ENCODE measurements around the gene FAM117A.
A peak's percentile ranks its signal among the peaks of the same experiment; 100 is the strongest.
"Not testable (repeated sequence)": the region's sequence is repeated elsewhere in the genome, so short reads cannot be mapped to it uniquely, and the experiment has no call there.

Gene FAM117A

GRCh38 chr17:49739641-49740271 is 24.2 kb downstream of the FAM117A start:
- DNase-seq (ENCODE audit: low spot score): peak; percentile 41

DNA sequence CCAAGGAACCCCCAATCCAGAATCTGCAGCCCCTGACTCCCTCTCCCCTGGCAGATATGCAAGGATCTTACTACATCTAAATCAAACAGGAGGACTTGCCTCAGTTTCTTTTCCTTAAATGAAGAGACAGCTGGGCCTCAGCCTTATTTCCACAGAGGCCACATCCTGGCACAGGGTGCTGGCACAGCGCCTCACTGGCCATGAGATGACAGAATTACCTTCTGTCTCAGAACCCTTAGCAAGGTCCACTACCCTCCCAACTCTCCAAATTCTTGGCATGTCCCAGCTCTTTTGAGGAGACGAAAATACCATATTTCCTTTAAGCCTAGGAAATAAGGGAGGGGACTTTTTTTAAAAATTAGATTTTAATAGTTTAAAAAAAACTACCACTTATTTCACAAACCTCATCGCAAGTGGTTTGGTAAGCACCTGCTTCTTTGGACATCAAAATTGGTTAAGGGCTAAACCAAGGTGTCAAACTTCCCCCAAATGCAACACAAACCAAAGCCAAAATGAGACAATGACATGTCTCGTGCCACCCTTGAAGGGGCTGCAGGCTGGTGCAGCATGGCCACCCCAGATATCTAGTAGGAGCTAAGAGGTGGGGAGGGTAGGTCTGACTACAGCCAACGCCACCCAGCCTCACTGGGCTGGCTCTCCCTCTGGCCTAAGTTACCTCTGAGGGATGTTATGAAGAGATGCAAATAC is 25.3 kb downstream of the FAM117A start:
- DNase-seq (ENCODE audit: low spot score): no peak

- no peak for DNase-seq (ENCODE audit: low spot score)
Measured at GRCh38 chr17:49734515-49735490, 29.1 kb downstream of the FAM117A start.

DNA sequence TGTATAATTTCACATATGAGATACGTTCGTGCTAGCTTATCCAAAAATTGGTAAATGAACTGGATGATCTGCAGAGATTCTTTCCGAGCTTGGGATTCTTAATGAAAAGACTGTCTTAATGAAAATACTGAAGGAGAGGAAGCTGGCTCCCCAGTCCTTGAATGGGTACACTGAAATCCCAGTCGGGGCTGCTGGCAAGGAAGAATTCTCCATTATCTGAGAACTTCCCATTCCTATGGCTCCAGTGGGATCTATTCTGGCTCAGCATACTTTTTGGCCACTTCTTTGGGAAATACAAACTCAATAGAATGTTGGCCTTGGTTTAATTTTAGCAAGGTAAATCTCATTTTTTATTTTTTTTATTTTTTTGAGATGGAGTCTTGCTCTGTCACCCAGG is 32.5 kb downstream of the FAM117A start:
- DNase-seq (ENCODE audit: low spot score): no peak

- DNase-seq (ENCODE audit: low spot score): no peak
Measured at GRCh38 chr17:49730785-49731434, 33.0 kb downstream of the FAM117A start.

- DNase-seq (ENCODE audit: low spot score): peak; percentile 77
Measured at GRCh38 chr17:49730078-49730784, 33.7 kb downstream of the FAM117A start.

DNA sequence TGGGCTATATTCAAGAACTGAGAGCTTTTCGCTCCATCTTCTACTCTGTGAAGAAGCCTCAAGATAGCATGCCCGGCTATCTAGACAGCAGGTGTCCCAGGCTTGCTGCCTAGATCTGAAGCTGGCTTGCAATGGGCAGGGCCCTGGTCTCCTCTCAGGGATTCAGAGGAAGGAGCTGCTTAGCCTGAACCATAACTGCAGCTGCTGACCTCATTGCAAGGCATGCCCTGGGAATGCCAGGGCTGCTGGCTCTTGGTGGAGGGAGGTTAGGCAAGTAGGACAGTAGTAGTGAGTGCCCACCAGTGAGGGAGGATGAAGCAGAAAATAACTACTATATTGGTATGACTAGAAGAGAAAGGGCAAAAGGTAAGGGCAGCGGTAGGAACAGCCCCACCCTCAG is 34.9 kb downstream of the FAM117A start:
- no peak for DNase-seq (ENCODE audit: low spot score)

- no peak for DNase-seq (ENCODE audit: low spot score)
Measured at GRCh38 chr17:49728425-49728824, 35.5 kb downstream of the FAM117A start.

DNA sequence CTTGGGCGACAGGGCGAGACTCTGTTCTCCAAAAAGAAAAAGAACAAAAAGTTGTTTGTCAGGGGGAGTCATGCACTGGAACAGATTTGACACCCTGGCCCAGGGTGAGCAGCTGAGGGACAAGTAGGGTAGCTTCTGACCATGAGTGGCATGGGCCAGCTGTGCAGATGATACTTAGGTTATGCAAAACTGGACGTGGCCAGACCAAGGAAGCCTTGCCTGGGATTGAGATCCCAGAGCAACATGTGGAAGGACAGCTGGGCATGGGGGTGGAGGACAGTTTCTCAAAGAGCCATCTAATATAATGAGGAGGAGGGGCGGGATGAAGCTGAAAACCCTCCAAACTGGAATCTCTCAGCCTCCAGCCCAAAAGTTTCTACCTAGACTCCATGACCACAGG is 36.6 kb downstream of the FAM117A start:
- DNase-seq (ENCODE audit: low spot score): no peak

DNA sequence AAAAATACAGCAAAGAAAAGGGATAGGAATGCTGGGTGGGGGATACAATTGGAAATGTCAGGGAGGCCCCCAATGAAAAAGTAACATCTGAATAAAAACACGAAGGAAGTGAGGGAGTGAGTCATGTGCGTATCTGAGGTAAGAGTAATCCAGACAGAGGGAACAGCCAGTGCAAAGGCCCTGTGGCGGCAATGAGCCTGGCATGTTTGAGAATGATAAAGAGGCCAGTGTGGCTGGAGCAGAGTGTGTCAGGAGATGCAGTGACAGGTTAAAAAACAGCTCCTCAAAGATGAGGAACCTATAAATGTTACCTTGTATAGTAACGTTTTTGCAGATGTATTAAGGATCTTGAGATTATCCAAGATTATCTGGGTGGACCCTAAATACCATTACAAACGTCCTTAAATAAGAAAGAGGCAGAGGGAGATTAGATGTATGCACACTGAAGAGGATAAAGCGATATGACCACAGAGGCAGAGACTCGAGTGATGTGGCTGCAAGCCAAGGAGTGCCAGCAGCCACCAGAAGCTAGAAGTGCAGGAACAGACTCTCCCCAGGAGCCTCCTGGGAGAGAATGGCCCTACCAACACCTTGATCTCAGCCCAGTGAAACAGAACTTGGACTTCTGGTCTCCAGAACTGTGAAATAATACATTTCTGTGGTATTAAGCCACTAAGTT is 38.3 kb downstream of the FAM117A start:
- DNase-seq (ENCODE audit: low spot score): no peak

- not testable (repeated sequence) for DNase-seq (ENCODE audit: low spot score)
Measured at GRCh38 chr17:49724552-49724951, 39.4 kb downstream of the FAM117A start.

GRCh38 chr17:49723423-49723822 is 40.5 kb downstream of the FAM117A start:
- no peak for DNase-seq (ENCODE audit: low spot score)

DNA sequence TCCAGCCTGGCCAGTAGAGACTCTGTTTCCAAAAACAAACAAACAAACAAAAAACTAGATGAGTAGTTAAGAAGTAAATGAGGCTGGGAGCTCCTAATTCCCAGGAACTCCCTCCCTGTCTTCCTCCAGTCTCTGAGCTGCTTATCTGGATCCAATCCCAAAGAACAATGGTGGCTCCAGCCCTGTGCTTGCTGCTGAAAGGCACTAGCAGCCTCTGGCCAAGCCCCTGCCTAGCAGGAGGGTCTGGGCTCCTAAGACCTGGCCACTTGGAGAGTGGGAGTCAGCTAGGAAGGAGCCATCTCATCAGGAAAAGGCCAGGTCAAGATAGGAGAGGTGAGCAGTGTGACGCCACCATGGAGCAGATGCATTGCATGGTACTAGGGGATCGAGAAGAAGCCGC is 41.9 kb downstream of the FAM117A start:
- DNase-seq (ENCODE audit: low spot score): no peak

DNA sequence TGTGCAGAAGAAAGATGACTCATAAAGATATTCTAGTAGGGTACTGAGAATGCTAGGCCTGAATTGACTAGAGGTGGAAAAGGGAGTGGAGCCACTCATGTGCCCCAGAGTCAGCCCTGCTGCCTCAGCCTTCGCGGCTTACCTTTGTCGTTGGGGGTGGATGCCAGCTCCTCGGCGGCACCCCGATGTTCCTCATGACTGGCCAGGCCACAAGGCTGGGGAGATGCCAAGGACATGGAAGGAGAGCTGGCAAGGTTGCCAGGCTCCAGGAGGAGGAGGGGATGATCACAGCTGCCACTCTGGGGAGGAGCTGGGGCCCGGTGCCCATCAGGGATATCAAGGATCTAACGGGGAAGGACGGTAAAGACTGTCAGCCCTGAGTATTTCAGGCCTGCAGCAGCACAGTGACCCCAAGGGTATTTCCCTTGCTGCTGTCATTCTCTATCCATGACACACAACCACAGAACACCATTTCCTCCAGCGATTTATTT is 46.5 kb downstream of the FAM117A start:
- no peak for DNase-seq (ENCODE audit: low spot score)

- no peak for DNase-seq (ENCODE audit: low spot score)
Measured at GRCh38 chr17:49716668-49717364, 47.1 kb downstream of the FAM117A start.

- DNase-seq (ENCODE audit: low spot score): no peak
Measured at GRCh38 chr17:49715717-49716279, 48.1 kb downstream of the FAM117A start.

- no peak for DNase-seq (ENCODE audit: low spot score)
Measured at GRCh38 chr17:49715216-49715615, 48.7 kb downstream of the FAM117A start.

GRCh38 chr17:49708515-49709183 is 55.3 kb downstream of the FAM117A start:
- DNase-seq (ENCODE audit: low spot score): no peak
